AG10803 (cell line): ENCODE measurements around the gene NPHP1.

Experiments used
- DNase-seq: peaks from one replicate; pipeline ENCODE4 v3.0.0; 2010; ENCODE audit warnings: low read depth
- H3K4me3 ChIP-seq: 2 replicates; pipeline ENCODE4 v1.5.1; 2011; ENCODE audit warnings: mild to moderate bottlenecking, low read length, control low read depth
- CTCF ChIP-seq: conservative IDR thresholded peaks from 2 replicates; pipeline ENCODE4 v1.5.1; 2011; ENCODE audit warnings: mild to moderate bottlenecking, low read length, control low read depth, inconsistent platforms

Gene NPHP1

GRCh38 chr2:110124038-110124825, 80.6 kb downstream of the NPHP1 start:
- DNase-seq = no peak
- H3K4me3 ChIP-seq = no peak overlapping the region
- no peak for TF ChIP-seq CTCF

GRCh38 chr2:110121592-110121991, 83.2 kb downstream of the NPHP1 start:
- no peak for DNase-seq
- no peak overlapping the region for H3K4me3 ChIP-seq
- TF ChIP-seq CTCF = no peak

GRCh38 chr2:110121052-110121334, 83.8 kb downstream of the NPHP1 start:
- no peak for DNase-seq
- H3K4me3 ChIP-seq = no peak overlapping the region
- no peak for TF ChIP-seq CTCF

- no peak overlapping the region for H3K4me3 ChIP-seq
- no peak for TF ChIP-seq CTCF
- no peak for DNase-seq
Observed at GRCh38 chr2:110120171-110121051, 84.4 kb downstream of the NPHP1 start.

GRCh38 chr2:110116033-110116710, 88.6 kb downstream of the NPHP1 start:
- H3K4me3 ChIP-seq = peak overlapping the region; percentile 65
- peak; percentile 72 for TF ChIP-seq CTCF
- DNase-seq = peak; percentile 75

- DNase-seq = peak; percentile 21
- H3K4me3 ChIP-seq = peak within 1 kb of the TSS; percentile 65
- TF ChIP-seq CTCF = no peak
Observed at GRCh38 chr2:110115291-110116032, 89.4 kb downstream of the NPHP1 start, which contains the start of gene MALL. Gene MALL, minus strand, starts transcription at chr2:110115822. Its CDS starts 30 bp downstream, at chr2:110115792.
